Measurements from ENCODE around the gene MARVELD3.
"Not testable (repeated sequence)": the region's sequence is repeated elsewhere in the genome, so short reads cannot be mapped to it uniquely, and the experiment has no call there.

Gene MARVELD3

DNA sequence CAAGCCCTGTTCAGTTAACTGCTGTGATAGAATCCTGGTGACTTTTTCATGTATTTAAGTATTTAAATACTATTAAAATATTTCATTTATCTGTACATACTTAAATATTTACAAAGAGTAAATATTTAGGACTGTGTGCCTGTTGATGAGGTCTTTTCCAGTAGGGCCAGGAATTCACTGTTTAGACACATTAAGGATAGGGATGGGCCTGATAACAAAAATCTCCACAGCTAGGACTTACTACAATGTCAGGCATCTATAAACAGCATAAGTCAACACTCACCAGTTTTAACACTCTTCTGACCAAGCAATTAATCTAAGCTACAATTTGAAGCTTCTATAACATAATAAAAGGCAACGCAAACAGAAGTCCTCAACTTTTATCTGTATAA, 47.6 kb downstream of the MARVELD3 start:
- no peak for DNase-seq

DNA sequence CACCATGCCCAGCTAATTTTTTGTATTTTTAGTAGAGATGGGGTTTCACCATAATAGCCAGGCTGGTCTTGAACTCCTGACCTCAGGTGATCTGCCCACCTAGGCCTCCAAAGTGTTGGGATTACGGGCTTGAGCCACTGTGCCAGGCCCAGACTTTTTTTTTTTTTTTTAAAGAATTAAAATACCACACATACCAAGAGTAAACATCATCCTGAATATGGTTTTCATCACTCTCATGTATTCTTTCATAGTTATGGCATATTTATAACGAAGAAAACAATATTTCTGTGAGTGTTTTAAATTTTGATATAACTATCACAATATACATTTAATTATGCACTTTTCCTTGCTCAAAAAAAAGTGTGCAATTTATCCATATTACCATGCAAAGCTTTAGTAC, 48.2 kb downstream of the MARVELD3 start:
- DNase-seq, result no peak

DNA sequence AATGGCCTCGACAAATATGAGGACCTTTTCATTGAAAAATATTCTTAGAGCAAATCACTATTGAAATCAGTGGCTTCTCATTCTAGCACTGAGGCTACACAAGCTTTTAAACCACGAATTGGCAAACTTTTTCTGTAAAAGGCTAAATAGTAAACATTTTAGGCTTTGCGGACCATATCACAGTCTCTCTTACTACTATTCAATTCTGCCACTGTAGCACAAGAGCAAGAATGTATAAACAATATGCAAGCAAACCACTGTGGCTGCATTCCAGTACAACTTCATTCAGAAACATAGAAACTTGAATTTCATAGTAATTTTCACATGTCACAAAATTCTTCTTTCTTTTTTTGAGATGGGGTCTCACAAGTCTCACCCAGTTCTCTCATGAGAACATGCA, 49.4 kb downstream of the MARVELD3 start:
- no peak for DNase-seq

DNA sequence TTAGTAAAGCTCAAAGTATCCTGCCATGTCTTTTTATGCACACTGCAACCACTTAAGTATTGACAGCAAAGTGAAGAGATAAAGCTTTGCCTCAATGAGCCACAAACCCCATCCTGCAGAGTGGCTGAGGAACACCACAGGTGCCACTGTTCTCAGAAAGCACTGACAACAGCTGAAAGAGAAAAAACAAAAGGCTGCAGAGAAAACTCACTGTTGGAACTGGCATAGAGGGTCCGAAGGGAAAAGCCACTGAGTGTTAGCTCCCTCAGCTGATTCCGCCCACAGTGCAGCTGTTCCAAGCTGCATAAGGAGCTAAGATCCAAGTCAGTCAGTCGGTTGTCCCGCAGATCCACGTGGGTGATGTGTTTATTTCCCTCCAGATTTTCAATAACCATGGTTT, 50.3 kb downstream of the MARVELD3 start:
- no peak for DNase-seq

DNA sequence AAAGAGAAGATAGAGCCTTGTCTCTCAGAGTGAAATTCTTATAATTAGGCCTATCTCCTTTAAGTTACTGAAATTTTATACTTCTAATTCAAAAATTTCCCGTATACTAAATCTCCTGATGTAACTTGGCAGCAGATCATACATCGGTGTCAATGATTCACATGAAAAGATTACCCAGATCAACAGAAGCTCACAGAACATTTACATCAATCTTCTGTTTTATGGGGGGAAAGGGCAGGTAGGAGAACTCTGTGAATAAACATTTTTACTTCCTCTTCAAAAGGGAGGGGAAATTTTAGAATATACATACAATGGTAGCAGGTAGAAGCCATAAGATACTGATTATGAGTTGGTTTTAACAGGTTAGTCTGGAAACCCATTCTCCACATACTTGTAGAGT, 55.4 kb downstream of the MARVELD3 start:
- no peak for DNase-seq

DNA sequence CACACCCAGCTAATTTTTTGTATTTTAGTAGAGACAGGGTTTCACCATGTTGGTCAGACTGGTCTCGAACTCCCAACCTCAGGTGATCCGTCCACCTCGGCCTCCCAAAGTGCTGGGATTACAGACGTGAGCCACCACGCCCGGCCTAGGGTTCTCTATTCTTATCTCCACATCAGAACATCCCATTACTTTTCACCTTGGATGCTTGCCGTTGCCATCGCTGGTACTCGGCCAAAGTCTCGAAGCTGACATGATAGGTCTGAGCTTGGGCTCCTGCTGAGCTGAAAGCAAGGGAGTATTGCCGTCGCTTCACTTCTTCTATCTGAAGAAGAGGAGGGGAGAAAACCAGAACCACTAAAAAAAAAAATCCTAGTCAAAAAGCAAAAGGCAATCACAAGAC, 58.3 kb downstream of the MARVELD3 start:
- not testable (repeated sequence) for DNase-seq

Measured in activated CD8-positive, alpha-beta memory T cell treated with anti-CD3 and anti-CD28 coated beads, Interleukin-2, amount 50 U/mL, for 4 hours (primary cell).